ENCODE measurements around the gene KDM4C. TPM values are rescaled to one million over a fixed set of nuclear protein-coding genes. Genes with fewer than 3 reads are reported as not detected.
"Not testable (repeated sequence)": the region's sequence is repeated elsewhere in the genome, so short reads cannot be mapped to it uniquely, and the experiment has no call there.

Gene KDM4C
- total RNA-seq, 2 donors from 2014 or later: 26.1 to 47.8 TPM

GRCh38 chr9:6805532-6805931 lies 47.8 kb downstream of the KDM4C start:
- Histone ChIP-seq H3K27ac (no peak overlapping the region), H3K4me3 (no peak overlapping the region), H3K27me3 (replicated peaks; ENCODE audit: insufficient read depth) (no peaks in the 10 kb centered on the region), H3K36me3 (no peaks in the 10 kb centered on the region), H3K9me3 (no peaks in the 10 kb centered on the region), H3K4me1 (ENCODE audit: control insufficient read depth in 1 of 2, low read depth in 2 of 2) (no peaks in the 10 kb centered on the region)
- ATAC-seq (ENCODE audit: insufficient number of reproducible peaks, low FRiP score, low read depth) (no peak), DNase-seq (ENCODE audit: low spot score) (no peak)
- TF ChIP-seq, protein P1, sequence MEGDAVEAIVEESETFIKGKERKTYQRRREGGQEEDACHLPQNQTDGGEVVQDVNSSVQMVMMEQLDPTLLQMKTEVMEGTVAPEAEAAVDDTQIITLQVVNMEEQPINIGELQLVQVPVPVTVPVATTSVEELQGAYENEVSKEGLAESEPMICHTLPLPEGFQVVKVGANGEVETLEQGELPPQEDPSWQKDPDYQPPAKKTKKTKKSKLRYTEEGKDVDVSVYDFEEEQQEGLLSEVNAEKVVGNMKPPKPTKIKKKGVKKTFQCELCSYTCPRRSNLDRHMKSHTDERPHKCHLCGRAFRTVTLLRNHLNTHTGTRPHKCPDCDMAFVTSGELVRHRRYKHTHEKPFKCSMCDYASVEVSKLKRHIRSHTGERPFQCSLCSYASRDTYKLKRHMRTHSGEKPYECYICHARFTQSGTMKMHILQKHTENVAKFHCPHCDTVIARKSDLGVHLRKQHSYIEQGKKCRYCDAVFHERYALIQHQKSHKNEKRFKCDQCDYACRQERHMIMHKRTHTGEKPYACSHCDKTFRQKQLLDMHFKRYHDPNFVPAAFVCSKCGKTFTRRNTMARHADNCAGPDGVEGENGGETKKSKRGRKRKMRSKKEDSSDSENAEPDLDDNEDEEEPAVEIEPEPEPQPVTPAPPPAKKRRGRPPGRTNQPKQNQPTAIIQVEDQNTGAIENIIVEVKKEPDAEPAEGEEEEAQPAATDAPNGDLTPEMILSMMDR (IDR thresholded peaks at IDR 0.05): no peak

GRCh38 chr9:6806318-6806717 lies 48.5 kb downstream of the KDM4C start:
- H3K36me3 ChIP-seq; H3K9me3 ChIP-seq; DNase-seq (ENCODE audit: low spot score); ATAC-seq (ENCODE audit: insufficient number of reproducible peaks, low FRiP score, low read depth); H3K27ac ChIP-seq; H3K27me3 ChIP-seq (replicated peaks; ENCODE audit: insufficient read depth); H3K4me1 ChIP-seq (ENCODE audit: control insufficient read depth in 1 of 2, low read depth in 2 of 2); H3K4me3 ChIP-seq: not testable (repeated sequence)

GRCh38 chr9:6807669-6808068 lies 49.9 kb downstream of the KDM4C start:
- not testable (repeated sequence) for DNase-seq (ENCODE audit: low spot score); H3K9me3 ChIP-seq; H3K27ac ChIP-seq; H3K4me3 ChIP-seq; H3K36me3 ChIP-seq; H3K27me3 ChIP-seq (replicated peaks; ENCODE audit: insufficient read depth); ATAC-seq (ENCODE audit: insufficient number of reproducible peaks, low FRiP score, low read depth); H3K4me1 ChIP-seq (ENCODE audit: control insufficient read depth in 1 of 2, low read depth in 2 of 2)

DNA sequence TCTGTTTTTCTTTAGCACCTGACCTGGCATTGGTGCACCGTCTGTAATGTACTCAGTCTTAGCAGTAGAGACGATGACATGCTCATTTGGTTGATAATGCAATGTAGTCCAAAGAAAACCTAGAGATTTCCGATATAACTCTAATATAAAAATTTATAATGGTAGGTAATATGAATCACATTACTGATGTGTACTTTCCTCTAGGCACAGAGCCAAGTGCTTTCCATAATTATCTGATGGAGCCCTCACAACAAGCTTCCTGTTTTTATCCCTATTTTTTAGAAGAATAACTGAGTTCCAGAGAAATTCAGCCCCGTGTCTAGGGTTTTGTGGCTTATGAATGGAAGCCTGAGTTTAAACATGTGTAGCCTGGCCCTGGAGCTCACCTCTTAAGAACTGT lies 53.7 kb downstream of the KDM4C start:
- no peak overlapping the region for H3K27ac ChIP-seq
- H3K4me1 ChIP-seq (ENCODE audit: control insufficient read depth in 1 of 2, low read depth in 2 of 2): no peaks in the 10 kb centered on the region
- DNase-seq (ENCODE audit: low spot score) (no peak), ATAC-seq (ENCODE audit: insufficient number of reproducible peaks, low FRiP score, low read depth) (no peak)
- H3K36me3 ChIP-seq: no peaks in the 10 kb centered on the region
- TF ChIP-seq, protein P1 (IDR thresholded peaks at IDR 0.05): no peak
- H3K4me3 ChIP-seq: no peak overlapping the region
- no peaks in the 10 kb centered on the region for H3K9me3 ChIP-seq
- no peaks in the 10 kb centered on the region for H3K27me3 ChIP-seq (replicated peaks; ENCODE audit: insufficient read depth)

- no peak for ATAC-seq (ENCODE audit: insufficient number of reproducible peaks, low FRiP score, low read depth)
- no peak for DNase-seq (ENCODE audit: low spot score)
- TF ChIP-seq, protein P1 (IDR thresholded peaks at IDR 0.05): no peak
These were observed 58.8 kb downstream of the KDM4C start for GRCh38 chr9:6816581-6816980.

DNA sequence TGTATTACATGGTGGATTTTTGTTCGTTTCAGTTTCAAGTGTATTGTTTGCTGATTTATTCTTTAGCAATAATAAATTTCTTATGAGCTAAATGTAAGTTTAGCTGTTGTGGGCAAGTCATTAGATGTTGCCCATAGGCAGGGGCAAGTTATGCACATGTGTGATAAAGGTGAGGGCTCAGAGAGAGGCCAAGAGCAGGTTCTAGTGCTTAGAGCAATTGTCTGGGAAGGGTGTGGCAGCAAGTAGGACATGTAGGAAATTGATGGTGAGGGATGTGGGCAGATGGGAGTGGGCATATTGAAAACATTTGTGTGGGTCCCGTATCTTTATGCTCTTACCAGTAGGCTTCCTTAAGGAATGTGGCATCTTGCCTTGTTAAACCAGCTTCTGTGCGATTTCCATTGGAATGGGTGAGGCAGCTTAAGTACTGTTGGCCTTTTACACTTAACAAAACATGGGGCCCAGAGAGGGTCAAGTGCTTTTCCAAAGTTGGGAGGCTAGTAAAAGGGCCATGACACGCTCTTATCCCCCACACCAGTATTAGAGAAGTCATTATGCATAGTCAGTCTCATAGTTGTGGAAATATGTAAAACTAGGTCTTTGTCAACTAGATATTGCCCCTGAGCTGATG lies 60.6 kb downstream of the KDM4C start:
- Histone ChIP-seq H3K9me3 (no peaks in the 10 kb centered on the region), H3K36me3 (no peaks in the 10 kb centered on the region), H3K4me1 (ENCODE audit: control insufficient read depth in 1 of 2, low read depth in 2 of 2) (no peaks in the 10 kb centered on the region), H3K27ac (no peak overlapping the region), H3K27me3 (replicated peaks; ENCODE audit: insufficient read depth) (no peaks in the 10 kb centered on the region), H3K4me3 (no peak overlapping the region)
- DNase-seq (ENCODE audit: low spot score) (no peak), ATAC-seq (ENCODE audit: insufficient number of reproducible peaks, low FRiP score, low read depth) (no peak)
- TF ChIP-seq, protein P1 (IDR thresholded peaks at IDR 0.05): no peak

More at GRCh38 chr9:6816581-6816980, 58.8 kb downstream of the KDM4C start:
- Histone ChIP-seq H3K4me3 (no peak overlapping the region), H3K36me3 (no peaks in the 10 kb centered on the region), H3K27ac (no peak overlapping the region), H3K4me1 (ENCODE audit: control insufficient read depth in 1 of 2, low read depth in 2 of 2) (no peaks in the 10 kb centered on the region), H3K27me3 (replicated peaks; ENCODE audit: insufficient read depth) (no peaks in the 10 kb centered on the region), H3K9me3 (no peaks in the 10 kb centered on the region)

Data from thoracic aorta (tissue), 2 donors.